A549 (cell line): ENCODE measurements around the gene BTG4.

Experiments used
- CHD2 ChIP-seq: fragments of 150-350 bp; IDR thresholded peaks from 2 replicates; pipeline ENCODE4 v1.6.1; 2014; ENCODE audit warnings: low read length; ENCODE audit not compliant: partially characterized antibody
- CHD4 ChIP-seq: fragments of 200-600 bp; sonication (generic); IDR thresholded peaks from 2 replicates; pipeline ENCODE4 v1.6.1; 2016; ENCODE audit warnings: antibody characterized with exemption, mild to moderate bottlenecking, borderline replicate concordance
- JUN ChIP-seq, 2 experiments: fragments of >200 bp; sonication (Bioruptor Twin); formaldehyde crosslinking; IDR thresholded peaks; 2 replicates in 1 of 2; 3 replicates in 1 of 2; pipeline ENCODE4 v1.6.1; 2016 to 2017
- POLR2A ChIP-seq: IDR thresholded peaks from 2 replicates; pipeline ENCODE4 v1.6.1; 2012; ENCODE audit warnings: mild to moderate bottlenecking, low read length
- TFCP2L1 ChIP-seq: fragments of 250-450 bp; sonication (Bioruptor Pico); IDR thresholded peaks from 2 replicates; pipeline ENCODE4 v1.5.0; 2021; ENCODE audit warnings: mild to moderate bottlenecking
- TF ChIP-seq, protein P1 (sequence below): fragments of 250-450 bp; sonication (Bioruptor Pico); IDR thresholded peaks from 2 replicates; pipeline ENCODE4 v1.5.0; 2021; ENCODE audit warnings: mild to moderate bottlenecking, moderate library complexity, borderline replicate concordance

GRCh38 chr11:111524056-111524455, 11.9 kb upstream of the BTG4 start:
- TF ChIP-seq, protein P1, sequence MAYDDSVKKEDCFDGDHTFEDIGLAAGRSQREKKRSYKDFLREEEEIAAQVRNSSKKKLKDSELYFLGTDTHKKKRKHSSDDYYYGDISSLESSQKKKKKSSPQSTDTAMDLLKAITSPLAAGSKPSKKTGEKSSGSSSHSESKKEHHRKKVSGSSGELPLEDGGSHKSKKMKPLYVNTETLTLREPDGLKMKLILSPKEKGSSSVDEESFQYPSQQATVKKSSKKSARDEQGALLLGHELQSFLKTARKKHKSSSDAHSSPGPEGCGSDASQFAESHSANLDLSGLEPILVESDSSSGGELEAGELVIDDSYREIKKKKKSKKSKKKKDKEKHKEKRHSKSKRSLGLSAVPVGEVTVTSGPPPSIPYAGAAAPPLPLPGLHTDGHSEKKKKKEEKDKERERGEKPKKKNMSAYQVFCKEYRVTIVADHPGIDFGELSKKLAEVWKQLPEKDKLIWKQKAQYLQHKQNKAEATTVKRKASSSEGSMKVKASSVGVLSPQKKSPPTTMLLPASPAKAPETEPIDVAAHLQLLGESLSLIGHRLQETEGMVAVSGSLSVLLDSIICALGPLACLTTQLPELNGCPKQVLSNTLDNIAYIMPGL (CRISPR knock-in tag) = no peak
- TF ChIP-seq CHD2 = no peak
- no peak for TF ChIP-seq POLR2A
- no peak for TF ChIP-seq JUN (IDR thresholded peaks at IDR 0.05)
- TF ChIP-seq CHD4 = no peak
- TF ChIP-seq TFCP2L1 (CRISPR knock-in tag) = no peak
